Measurements from ENCODE around the gene CSNK1G3. TPM values are rescaled to one million over a fixed set of nuclear protein-coding genes. Genes with fewer than 3 reads are reported as not detected.

The CSNK1G3 gene
- total RNA-seq, 4 donors from 2014 or later = 17.4 to 82.6 (median 42.5) TPM

DNA sequence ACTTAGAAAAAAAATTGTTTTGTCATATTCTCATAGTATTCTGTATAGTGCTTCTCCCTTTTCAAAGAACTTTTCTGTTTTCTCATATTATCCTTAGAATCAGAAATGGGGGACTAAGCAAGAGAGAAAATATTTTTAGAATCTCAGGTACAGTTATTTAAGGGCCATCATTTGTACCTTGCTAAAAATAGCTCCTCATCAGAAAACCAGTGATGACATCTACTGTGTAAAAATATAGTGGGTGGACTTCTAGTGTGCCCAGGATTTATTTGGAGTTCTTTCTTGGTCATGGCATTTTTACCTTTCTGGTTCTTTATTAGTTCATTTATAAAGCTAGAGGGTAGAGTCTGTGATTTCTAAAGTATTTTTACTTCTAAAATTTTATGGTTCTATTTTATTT lies 82.5 kb downstream of the CSNK1G3 start:
- H3K27me3 ChIP-seq = no peaks in the 10 kb centered on the region

DNA sequence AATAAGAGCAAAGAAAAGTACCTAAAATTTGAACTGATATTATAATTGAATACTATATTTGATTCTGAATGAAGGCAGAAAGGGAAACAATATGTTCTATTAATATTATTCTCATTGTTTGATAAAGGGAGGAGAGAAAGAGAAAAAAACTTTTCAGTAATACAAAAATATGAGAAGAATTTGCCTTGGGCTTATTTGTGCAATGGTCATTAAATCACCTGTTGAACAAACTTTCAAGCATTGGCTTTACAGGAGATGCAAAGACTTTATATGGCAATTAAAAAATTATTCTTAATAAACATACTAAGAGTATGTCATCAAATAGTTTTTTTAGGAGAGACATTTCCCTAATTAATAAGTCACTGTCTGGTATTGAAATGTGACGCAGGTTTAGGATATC lies 85.0 kb downstream of the CSNK1G3 start:
- Histone ChIP-seq H3K4me1 (no peaks in the 10 kb centered on the region), H3K27ac (no peak overlapping the region), H3K27me3 (no peaks in the 10 kb centered on the region), H3K36me3 (peaks cover 0 to 45% (median 0%) of the 10 kb centered on the region in 3 donors), H3K9me3 (no peaks in the 10 kb centered on the region), H3K4me3 (no peak overlapping the region)
- TF ChIP-seq, protein P1, sequence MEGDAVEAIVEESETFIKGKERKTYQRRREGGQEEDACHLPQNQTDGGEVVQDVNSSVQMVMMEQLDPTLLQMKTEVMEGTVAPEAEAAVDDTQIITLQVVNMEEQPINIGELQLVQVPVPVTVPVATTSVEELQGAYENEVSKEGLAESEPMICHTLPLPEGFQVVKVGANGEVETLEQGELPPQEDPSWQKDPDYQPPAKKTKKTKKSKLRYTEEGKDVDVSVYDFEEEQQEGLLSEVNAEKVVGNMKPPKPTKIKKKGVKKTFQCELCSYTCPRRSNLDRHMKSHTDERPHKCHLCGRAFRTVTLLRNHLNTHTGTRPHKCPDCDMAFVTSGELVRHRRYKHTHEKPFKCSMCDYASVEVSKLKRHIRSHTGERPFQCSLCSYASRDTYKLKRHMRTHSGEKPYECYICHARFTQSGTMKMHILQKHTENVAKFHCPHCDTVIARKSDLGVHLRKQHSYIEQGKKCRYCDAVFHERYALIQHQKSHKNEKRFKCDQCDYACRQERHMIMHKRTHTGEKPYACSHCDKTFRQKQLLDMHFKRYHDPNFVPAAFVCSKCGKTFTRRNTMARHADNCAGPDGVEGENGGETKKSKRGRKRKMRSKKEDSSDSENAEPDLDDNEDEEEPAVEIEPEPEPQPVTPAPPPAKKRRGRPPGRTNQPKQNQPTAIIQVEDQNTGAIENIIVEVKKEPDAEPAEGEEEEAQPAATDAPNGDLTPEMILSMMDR (IDR thresholded peaks at IDR 0.05) = no peak
- no peak for TF ChIP-seq POLR2A (IDR thresholded peaks at IDR 0.05)
- 93 to 94% methylated on average over 1 of the region's 1 CpG for WGBS, 2 donors
- no peak for DNase-seq
- intact Hi-C loops (cut with DNase I) = no loop called here

More for the DNA sequence above, 82.5 kb downstream of the CSNK1G3 start:
- DNase-seq = no peak
- intact Hi-C loops (cut with DNase I) = no loop called here
- Histone ChIP-seq H3K4me1 (no peaks in the 10 kb centered on the region), H3K27ac (no peak overlapping the region), H3K9me3 (no peaks in the 10 kb centered on the region), H3K4me3 (no peak overlapping the region), H3K36me3 (peaks cover 0 to 62% (median 0%) of the 10 kb centered on the region in 3 donors)
- no peak for TF ChIP-seq POLR2A (IDR thresholded peaks at IDR 0.05)
- TF ChIP-seq, protein P1 (IDR thresholded peaks at IDR 0.05) = no peak

DNA sequence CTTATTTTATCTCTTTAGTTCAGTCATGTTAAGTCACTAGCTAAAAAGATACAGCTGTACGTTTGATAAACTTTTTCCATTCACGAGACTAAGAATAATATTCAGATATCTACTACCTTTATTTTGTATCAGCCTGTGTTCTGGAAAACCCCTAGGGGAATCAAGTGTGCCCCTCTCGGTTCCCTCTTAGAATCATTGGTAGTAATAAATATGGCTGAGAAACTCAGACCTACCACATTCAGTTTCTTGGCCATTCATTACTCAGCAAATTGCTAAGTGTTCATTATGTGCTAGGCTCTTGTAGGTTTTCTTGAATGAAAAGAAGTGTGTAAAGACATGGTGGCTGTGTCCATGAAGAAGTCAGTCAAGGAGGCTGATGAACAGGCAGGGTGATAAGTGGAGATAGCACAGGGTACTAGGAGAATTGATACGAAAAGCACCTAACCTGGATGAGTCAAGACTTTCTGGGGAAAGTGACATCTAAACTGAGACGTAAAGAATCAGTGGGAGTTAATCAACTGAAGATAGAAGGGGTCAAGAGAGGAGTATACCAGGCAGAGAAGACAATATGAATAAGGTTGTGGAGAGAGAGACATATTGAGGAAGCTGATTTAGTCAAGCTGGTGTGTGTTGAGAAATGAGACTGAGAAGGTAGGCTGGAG lies 86.2 kb downstream of the CSNK1G3 start:
- Histone ChIP-seq H3K36me3 (peaks cover 0 to 42% (median 0%) of the 10 kb centered on the region in 3 donors), H3K27ac (no peak overlapping the region), H3K9me3 (no peaks in the 10 kb centered on the region), H3K27me3 (no peaks in the 10 kb centered on the region), H3K4me3 (no peak overlapping the region), H3K4me1 (no peaks in the 10 kb centered on the region)
- WGBS, 2 donors = 81 to 83% methylated on average over 5 of the region's 5 CpGs
- no peak for DNase-seq
- no peak for TF ChIP-seq POLR2A (IDR thresholded peaks at IDR 0.05)
- TF ChIP-seq, protein P1 (IDR thresholded peaks at IDR 0.05) = no peak
- intact Hi-C loops (cut with DNase I) = no loop called here

DNA sequence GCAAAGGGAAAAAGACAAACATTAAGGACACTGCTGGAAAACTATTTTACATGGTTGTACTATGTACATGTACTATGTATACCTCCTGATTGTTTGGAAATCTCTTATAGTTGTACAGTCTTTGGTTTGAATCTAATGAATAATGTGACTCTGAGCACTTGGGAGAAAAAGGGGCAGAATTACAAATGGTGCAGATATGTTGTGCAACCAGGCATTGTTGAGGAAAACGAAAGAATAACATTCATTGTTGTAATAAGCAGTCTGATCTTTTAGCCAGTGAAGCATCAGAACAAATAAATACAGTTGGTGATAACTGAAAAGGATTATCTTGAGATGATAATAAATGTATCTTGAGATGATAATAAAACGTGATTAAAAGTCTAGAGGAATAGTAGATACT lies 87.2 kb downstream of the CSNK1G3 start:
- Histone ChIP-seq H3K4me1 (no peaks in the 10 kb centered on the region), H3K27me3 (no peaks in the 10 kb centered on the region), H3K4me3 (no peak overlapping the region), H3K36me3 (peaks cover 0 to 42% (median 0%) of the 10 kb centered on the region in 3 donors), H3K27ac (no peak overlapping the region), H3K9me3 (no peaks in the 10 kb centered on the region)
- DNase-seq = no peak
- 72 to 82% methylated on average over 2 of the region's 2 CpGs for WGBS, 2 donors
- intact Hi-C loops (cut with DNase I) = no loop called here
- TF ChIP-seq, protein P1 (IDR thresholded peaks at IDR 0.05) = no peak
- no peak for TF ChIP-seq POLR2A (IDR thresholded peaks at IDR 0.05)

DNA sequence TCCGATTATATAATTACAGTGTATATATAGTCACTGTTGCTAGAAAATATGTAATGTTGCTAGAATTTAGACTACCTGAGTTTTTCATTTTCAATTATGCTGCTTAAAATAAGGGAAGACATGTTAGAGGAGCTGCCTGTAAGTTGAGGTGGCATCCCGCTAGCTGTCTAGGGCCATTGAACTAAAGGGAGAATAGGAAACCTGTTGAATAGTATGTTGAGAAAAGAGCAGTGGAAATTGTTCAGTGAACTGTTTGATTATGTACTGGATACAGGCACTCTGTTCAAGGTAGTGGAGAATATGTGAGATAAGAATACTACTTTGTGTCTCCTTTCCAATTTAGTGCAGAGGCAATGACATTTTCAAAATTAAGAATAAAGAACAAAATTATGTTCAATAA lies 89.6 kb downstream of the CSNK1G3 start:
- no peak for DNase-seq
- Histone ChIP-seq H3K4me3 (no peak overlapping the region), H3K4me1 (no peaks in the 10 kb centered on the region), H3K27me3 (no peaks in the 10 kb centered on the region), H3K36me3 (peaks cover 0 to 34% (median 0%) of the 10 kb centered on the region in 3 donors), H3K27ac (no peak overlapping the region), H3K9me3 (no peaks in the 10 kb centered on the region)
- intact Hi-C loops (cut with DNase I) = no loop called here
- WGBS, 2 donors = 96 to 100% methylated on average over 2 of the region's 2 CpGs
- no peak for TF ChIP-seq POLR2A (IDR thresholded peaks at IDR 0.05)
- TF ChIP-seq, protein P1 (IDR thresholded peaks at IDR 0.05) = no peak
